ENCODE data around the gene BSDC1.
A peak's percentile ranks its signal among the peaks of the same experiment; 100 is the strongest.
"Not testable (repeated sequence)": the region's sequence is repeated elsewhere in the genome, so short reads cannot be mapped to it uniquely, and the experiment has no call there.

The BSDC1 gene, protein sequence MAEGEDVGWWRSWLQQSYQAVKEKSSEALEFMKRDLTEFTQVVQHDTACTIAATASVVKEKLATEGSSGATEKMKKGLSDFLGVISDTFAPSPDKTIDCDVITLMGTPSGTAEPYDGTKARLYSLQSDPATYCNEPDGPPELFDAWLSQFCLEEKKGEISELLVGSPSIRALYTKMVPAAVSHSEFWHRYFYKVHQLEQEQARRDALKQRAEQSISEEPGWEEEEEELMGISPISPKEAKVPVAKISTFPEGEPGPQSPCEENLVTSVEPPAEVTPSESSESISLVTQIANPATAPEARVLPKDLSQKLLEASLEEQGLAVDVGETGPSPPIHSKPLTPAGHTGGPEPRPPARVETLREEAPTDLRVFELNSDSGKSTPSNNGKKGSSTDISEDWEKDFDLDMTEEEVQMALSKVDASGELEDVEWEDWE

DNA sequence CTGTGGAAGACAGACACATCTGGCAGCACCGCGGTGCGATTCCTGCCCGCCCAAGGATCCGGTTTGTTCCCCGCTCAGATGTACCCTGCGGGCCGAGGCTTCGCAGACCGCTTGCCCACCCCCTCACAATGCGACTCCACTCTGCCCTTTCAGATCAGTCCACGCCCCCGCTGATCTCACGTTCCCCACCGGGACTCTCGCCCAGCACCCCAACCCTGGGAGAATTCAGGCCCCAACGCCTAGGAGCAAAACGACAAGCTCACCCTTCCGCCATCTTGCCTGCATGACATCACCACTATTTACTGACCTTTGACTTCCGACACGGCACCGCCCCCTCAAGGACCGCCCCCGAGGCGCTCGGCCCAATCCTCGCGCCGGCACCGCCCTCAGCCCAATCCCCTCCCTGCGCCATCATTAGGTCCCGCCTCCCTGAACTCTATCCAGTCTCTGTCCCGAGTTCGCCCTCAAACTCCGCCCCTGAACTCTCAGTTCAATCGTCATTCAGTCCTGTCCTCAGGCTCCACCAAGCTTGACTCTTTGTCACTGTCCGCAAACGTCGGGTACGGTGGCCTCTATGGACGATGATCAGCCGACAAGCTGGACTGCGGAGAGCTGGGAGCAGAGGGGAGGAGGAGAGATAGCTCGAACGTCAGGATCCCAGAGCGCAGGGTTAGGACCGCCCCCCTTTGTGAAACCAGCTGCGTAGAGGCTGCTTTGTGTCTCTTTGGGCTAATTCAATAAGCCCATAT, at the start of gene BSDC1:
Gene BSDC1, minus strand, starts transcription at position 301 of the 749 bp plus-strand sequence. Its CDS starts 27 bp downstream, at position 274.
- FAIRE-seq = peak; percentile 99

DNA sequence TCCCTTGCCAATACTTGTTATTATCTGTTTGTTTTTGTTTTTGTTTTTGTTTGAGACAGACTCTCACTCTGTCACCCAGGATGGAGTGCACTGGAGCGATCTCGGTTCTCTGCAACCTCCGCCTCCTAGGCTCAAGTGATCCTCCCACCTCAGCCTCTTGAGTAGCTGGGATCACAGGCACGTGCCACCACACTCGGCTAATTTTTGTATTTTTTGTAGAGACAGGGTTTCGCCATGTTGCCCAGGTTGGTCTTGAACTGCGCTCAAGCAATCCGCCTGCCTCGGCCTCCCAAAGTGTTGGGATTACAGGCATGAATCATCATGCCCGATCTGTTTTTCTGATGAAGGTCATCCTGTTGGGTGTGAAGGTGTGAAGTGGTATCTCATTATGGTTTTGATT, 47.2 kb upstream of the BSDC1 start:
- FAIRE-seq = not testable (repeated sequence)

DNA sequence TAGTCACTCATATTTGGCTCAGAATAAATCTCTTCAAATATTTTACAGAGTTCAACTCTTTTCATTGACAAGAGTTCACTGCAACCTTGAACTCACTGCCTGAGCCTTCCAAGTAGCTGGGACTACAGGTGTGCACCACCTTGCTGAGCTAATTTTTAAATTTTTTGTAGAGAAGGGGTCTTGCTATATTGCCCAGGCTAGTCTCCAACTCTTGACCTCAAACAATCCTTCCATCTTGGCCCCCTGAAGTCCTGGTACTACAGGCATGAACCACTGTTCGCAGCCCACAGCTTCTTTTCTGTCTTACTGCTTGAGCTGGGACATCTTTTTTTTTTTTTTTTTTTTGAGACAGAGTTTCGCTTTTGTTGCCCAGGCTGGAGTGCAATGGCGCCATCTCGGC, 44.5 kb upstream of the BSDC1 start:
- not testable (repeated sequence) for FAIRE-seq

DNA sequence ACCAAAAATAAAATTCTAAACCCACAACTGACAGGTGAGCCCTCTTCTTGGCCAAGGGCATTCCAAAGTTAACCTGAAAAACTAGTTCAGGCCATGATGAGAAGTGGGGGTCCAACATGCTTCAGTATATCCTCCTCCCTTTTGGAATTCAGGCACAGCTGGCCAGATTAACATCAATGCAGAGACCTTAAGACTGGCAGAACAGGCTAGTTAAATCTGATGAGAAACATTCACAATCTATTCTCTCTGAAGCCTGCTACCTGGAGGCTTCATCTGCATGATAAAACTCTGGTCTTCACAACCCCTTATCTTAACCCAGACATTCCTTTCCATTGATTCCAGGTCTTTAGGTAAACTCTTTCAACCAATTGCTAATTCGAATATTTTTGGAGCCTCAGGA, 43.9 kb upstream of the BSDC1 start:
- no peak for FAIRE-seq

DNA sequence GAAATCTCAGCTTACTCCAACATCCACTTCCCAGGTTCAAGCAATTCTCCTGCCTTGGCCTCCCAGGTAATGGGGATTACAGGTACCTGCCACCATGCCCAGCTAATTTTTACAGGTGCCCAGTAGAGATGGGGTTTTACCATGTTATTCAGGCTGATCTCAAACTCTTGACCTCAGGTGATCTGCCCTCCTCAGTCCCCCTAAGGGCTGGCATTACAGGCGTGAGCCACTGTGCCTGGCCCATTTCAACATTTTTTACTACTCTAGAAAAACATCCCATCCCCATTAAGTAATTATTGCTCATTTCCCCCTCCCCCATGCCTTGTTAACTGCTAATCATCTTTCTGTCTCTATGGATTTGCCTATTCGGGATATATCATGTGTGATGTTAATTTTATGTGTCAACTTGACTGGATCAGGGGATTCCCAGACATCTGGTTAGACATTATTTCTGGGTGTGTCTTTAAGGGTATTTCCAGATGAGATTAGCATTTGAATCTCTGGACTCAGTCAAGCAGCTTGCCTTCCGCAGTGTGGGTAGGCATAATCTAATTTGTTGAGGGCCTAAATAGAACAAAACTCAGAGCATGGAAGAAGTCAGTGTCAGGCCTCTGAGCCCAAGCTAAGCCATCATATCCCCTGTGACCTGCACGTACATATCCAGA, 37.6 kb upstream of the BSDC1 start:
- no peak for FAIRE-seq

DNA sequence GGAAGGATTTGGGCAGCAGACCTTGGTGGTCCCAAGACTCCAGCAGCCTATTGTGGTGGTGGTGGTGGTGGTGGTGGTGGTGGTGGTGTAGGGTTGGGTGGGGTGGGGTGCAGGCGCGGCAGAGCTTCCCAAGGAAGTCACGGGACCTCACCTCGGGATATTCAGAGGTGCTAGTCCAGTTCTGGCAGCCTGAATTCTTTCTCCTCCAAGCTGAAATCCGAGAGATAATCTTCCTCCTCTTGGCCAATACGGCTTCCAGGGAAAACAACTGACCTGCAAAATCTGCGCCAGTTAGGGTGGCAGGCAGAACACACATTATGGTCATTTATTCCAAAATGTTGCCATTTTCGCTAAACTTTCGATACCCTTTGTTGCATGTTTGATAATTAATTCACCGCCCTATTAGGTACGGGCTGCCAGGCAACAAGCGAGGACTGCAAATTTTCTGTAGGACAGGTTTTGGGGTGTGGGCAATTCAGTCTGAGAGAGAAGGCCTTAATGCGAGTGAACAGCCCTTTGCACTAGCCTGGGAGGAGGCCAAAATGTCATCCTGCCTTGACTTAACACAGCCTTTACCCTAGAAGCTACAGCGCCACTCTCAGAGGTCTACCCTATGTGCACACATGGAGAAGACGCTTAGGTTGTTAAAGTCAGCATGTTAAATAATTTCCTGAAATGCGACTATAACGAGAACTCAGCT, 33.2 kb upstream of the BSDC1 start:
- FAIRE-seq = no peak

DNA sequence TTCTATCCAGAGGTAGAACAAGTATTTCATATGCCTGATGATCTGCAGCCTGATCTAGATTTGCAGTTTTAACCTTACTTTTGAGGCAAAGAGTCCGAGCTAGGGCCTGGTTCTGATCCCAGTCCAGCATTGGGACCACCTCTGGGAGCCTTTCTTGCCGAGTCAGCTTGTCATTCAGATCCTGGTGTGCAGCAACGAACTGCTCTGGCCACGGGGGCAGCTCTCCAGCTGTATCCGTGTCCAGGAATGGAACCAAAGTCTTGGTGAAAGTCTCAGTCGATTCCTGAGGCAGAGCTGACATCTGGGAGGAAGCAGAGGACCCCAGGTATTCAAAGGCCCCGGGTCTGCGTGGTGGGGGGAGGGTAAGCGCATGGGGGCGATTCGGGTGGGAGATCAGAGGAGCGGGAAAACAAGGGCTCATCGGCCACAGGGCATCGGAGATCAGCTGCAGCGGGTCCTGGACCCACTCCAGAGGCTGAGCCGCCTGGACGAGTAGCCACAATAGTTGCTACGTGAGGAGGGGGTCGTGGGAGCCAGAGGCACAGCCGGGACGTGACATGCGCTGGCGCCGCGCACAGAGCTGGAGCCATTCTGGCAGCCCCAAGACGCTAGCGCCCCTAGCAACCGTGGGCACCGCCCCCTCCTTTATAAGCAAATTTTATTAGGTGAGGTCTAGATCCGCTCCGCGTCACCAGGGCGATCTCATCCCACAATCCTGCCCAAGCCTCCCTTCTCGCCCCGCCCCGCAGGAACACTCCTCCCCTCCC, 32.4 kb upstream of the BSDC1 start:
- no peak for FAIRE-seq

DNA sequence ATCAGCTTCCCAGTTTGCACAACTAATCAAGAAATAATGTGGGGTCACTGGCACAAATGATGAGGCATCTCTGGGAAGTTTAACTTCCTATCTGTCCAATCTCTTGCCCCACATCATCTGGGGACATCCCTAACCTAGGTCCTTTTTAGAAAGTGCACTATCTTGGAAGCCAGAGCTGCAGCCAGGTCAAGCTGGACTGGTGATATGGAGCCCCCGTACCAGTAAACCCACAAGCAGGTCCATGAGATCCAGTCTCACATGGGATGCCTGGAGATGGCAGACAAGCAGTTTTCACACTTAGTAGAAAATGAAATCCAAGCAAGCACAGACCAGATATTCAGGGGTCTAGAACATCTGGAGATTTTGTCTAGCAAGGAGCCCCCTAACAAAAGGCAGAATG, 27.5 kb upstream of the BSDC1 start:
- no peak for FAIRE-seq

DNA sequence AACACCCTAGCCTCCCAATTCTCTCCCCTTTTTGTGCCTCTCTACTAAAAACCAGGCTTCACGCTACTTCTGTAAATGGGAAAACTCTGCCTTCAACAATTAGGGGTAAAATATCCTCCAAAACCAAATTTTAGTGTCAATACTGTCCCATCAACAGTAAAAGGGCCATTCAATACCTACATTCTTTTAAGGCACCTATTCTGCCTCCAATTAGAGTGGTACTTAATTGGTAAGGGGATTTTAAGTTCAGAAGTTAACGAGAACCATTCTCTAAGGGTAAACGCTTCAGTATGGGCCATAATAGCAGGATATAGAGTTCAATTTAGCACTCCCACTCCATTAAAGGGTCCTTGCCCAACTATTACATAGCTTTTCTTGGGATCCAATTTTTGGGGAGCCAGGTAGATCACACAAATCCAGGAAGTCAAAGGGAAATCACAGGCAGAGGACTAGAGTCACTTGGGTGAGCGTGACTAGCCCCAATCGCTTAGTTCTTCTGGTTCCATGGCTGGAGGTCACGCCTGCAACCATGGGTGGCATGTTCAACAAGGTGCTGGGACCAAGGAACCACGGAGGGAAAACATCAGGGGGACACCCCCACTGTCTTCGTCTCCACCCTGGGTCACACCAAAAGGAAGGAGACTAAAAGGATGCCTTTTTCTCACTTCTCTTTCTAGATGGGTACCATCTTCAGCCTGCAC, 20.1 kb upstream of the BSDC1 start:
- no peak for FAIRE-seq

DNA sequence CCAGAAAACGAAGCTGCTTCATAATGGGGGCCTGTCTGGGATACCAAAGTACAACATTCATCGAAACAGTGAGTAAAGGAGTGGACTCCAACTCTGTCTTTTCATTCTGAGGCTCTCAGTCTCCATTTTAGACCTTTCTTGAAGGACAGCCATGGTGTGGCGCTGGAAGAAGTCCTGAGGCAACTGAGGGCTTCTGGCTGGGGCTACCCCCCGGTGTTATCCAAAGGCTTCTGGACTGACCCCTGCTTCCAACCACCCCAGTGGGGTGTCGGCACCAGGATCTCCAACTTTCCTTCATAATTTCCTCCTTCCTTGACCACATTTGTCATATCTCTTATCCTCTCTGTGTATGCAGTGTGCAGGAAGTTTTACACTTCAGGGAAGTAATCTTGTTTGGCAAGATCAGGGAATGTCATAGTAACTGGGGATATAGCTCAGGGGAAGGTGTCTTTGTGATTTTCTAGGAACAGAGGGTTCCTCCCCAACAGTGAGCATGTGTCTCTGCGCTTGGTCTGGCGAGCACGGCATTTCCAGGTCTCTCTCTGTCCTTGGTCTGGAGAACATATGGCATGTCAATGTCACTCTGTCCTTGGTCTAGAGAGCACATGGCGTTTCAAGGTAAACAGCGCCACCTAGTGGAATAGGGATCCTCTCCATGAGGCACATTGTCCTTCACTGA, 19.4 kb upstream of the BSDC1 start:
- FAIRE-seq = no peak

DNA sequence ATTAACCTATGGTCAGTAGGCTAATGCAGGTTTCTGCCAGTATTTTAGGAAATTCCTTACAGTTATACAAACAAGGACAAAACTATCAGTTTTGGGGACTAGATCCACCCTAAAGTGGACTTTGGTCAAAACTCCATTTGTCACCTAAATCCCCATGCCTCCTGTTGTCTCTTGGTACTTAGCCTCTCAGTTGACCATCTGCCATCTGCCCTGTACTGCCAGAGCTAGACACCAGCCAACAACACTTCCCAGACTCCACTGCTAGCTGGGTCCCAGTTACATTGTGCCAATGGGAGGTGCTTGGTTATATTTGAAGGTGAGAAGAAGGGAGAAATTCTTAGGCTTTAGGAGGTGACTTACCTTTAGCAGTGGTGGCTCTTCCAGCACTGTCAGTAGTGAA, 17.0 kb upstream of the BSDC1 start:
- no peak for FAIRE-seq

DNA sequence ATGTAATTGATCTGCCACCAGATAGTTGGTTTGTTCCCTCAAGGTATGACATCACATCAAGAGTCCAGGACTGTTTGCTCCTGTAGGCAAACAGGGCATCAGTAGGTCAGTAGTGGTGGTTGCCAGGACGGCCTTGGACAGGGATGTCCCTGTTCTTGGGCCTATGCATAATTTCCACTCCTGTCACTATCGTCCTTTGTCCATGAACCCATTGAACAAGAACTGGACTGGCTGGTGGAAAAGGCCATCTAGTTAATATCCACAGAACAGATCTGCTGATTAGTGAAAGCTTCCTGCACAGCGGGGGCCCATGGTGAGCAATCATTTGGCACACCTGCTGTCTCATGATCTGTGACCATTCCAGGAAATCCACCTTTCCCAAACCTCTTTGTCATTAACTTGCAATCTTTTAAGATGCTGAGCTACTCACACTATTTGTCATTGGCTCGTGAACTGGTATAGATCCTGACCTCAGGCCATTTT, 12.4 kb upstream of the BSDC1 start:
- no peak for FAIRE-seq

DNA sequence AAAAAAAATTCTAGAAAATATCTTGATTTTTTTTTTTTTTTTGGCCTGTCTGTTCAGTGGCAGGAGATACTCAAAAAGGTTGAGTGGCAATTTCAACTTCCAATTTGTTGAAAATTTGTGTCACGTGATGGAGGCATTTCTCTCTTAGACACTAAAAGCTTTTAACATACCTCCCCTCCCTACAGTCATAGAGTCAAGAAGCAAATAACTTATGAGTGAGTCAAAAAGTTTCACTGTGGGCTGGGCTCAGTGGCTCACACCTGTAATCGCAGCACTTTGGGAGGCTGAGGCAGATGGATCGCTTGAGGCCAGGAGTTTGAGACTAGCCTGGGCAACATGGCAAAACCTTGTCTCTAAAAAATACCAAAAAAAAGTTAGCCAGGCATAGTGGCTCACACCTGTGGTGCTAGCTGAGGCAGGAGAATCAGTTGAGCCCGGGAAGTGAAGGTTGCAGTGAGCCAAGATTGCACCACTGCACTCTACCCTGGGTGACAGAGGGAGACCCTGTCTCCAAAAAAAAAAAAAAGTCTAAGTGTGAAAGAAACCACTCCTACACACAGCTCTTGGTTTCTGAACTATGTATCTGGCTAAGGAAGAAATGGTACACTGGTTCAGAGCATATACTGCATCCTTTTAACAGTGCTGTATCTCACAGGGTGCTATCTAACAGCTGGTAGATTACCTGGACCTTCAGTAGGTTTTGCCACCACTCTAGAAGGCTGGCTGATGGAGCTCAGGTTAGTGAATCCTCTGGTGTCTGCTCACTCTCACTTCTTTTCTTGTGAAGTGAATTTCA, 11.6 kb upstream of the BSDC1 start:
- FAIRE-seq = no peak

DNA sequence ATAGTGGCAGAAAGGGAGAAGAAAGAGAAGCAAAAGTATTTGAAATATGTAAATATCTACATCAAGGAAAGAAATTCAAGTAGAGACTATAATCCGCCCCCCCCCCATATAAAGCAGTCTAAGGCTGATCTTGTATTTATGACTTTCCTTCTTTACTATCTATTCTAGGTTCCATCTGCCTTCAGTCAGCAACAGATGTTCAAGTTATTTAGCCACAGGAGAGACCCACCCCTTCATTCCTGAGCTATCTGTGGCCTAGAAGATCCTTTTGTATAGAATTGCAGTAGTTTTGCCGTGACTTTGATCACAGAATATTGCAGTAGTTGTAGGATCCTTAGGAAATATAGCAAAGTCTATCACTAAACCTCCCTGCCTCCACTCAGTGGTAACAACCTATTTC, 10.7 kb upstream of the BSDC1 start:
- FAIRE-seq = no peak

DNA sequence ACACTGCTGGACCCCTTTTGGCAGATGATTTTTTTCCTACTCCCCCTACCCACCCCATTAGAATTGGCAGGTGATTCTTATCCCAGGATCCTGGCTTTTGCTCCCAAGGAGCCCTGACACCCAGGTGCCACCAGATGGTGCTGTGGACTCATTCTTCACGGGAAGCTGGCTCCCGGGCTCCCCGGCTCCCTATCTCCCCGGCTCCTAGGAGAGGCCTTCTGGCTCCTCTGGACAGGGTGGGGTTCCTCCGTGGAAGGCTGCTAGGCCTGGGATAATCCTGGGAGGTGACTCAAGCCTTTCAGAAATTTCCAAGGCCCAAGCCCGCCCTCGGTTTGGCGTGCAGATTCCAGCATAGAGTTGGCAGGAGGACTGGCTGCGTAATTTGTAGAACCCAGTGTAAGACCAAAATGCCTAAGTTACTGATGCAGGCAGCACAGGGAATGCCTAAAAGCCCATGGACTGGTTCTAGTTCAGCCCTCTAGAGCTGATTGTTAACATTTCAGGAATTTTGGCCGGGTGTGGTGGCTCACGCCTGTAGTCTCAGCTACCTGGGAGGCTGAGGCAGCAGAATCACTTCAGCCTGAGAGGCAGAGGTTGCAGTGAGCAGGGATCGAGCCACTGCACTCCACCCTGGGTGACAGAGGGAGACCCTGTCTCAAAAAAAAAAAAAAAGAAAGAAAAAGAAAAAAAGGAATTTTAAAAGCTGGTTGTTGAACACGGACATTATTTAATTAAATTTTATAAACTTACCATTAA, 6.8 kb upstream of the BSDC1 start:
- peak; percentile 49 for FAIRE-seq

DNA sequence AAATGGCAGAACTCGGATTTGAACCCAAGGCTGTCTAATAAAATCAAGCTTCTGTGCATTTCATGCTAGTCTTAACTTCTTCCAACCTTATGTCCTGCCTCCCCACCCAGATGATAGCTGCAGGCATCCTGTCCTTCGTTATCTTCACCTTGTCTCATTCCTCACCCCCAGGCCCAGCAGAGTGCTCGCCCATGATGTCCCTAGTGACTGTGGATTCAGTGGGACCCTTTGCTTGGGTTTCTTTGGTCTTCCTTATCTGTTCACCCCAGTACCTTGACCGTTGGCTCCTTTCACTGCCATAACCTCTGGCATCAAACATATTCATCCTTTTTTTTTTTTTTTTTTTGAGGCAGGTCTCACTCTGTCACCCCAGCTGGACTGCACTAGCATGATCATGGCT, 5.6 kb upstream of the BSDC1 start:
- FAIRE-seq = no peak

DNA sequence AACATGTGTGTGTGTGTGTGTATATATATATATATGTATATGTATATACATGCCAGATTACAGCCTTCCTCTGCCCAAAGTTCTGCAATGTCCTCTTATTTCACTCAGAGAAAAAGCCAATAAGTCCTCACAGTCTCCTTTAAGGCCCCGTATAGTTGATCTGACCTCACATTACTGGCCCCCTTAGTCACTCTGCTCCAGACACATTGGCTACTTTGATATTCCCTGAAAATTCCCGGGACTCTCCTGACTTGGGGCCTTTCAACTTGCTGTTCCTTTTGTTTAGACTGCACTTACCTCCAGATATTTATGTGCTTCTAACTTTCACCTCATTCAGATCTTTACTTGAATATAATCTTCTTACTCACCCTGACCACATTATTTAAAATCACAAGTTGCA, 4.2 kb upstream of the BSDC1 start:
- FAIRE-seq = no peak

DNA sequence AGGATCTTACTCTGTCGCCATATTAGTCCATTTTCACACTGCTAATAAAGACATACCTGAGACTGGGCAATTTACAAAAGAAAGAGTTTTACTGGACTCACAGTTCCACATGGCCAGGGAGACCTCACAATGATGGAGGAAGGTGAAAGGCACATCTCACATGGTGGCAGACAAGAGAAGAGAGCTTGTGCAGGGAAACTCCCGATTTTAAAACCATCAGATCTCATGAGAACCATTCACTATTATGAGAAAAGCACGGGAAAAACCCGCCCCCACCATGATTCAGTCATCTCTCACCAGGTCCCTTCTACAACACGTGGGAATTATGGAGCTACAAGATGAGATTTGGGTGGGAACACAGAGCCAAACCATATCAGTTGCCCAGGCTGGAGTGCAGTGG, 2.3 kb upstream of the BSDC1 start:
- FAIRE-seq = not testable (repeated sequence)

DNA sequence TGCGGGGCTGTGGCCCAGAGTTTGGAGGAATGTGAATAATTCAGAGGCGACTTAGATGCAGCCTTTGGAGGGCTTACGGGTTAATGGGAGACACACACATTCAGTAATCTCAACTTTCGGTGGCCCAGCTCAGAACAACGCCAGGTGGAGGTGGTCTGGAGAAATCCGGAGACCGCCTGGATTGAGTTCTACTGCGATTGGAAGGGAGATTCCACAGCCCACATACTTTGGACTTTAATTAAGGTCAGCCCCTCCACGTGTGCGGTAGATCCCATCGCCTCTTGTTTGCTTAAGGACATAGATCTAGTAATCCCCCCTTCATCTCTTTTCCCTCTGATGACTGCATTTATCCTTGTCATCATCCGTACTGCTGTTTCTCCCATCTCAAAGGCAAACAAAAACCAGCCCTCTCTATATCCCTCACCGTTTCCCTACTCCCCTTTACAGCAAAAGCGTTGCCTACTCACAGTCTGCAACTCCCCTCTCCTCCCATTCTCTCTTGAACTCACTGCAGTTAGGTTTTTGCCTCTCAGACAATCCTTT, 720 bp upstream of the BSDC1 start:
- FAIRE-seq = no peak

Data from A204.1 (cell line).